ENCODE results near the gene OR51V1.

The OR51V1 gene

DNA sequence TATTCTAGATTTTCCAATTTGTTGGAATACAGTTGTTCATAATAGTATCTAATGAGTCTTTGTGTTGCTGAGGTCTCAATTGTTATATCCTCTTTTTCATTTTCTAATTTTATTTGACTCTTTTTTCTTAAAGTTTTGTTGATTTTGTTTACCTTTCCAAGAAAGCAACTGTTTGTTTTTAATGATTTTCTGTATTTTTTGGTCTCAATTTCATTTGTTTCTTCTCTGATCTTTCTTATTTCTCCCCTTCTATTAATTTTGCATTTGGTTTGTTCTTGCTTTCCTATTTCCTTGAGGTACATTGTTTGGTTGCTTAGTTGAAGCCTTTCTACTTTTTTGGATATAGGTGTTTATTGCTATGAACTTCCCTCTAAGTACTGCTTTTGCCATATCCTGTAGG lies 40.7 kb downstream of the OR51V1 start:
- Histone ChIP-seq H3K9ac (ENCODE audit: low read depth, low read length) (no peak overlapping the region), H3K4me3 (ENCODE audit: low read depth, low read length) (no peak overlapping the region), H3K27me3 (ENCODE audit: control insufficient read depth, insufficient read depth, low read length) (no peaks in the 10 kb centered on the region)

DNA sequence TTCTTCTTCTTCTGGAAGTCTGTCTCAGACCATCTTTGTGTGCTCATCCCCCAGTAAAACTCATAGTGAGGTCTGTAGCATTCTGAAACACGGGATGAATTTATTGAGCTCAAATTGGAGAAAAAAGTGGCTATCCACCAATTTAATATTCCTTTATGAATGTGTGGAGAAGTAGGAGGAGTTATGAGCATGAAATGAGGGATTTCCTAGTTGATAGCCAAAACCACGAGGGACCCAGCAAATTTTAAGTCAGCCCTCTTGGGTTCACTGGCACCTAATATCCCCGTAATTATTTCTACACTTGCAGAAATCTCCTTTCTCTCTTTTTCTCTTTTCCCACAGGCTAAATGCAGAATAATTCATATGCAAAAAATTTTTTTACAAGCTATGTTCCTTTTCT lies 45.8 kb downstream of the OR51V1 start, which contains the start of gene OR52A1:
Gene OR52A1, minus strand, starts transcription at position 101 of the 400 bp plus-strand sequence. CDS start 2,388 bp downstream, outside the sequence.
- H3K9ac ChIP-seq (ENCODE audit: low read depth, low read length), result no peak within 1 kb of the TSS
- no peak within 1 kb of the TSS for H3K4me3 ChIP-seq (ENCODE audit: low read depth, low read length)
- H3K9me3 ChIP-seq (ENCODE audit: control insufficient read depth, insufficient read depth, low read length), result no peaks in the 10 kb centered on the region
- H3K4me1 ChIP-seq (ENCODE audit: control insufficient read depth, insufficient read depth, low read length), result no peaks in the 10 kb centered on the region
- no peaks in the 10 kb centered on the region for H3K36me3 ChIP-seq (ENCODE audit: control insufficient read depth, insufficient read depth, low read length)
- no peaks in the 10 kb centered on the region for H3K27me3 ChIP-seq (ENCODE audit: control insufficient read depth, insufficient read depth, low read length)

More for the DNA sequence above, 40.7 kb downstream of the OR51V1 start:
- no peaks in the 10 kb centered on the region for H3K4me1 ChIP-seq (ENCODE audit: control insufficient read depth, insufficient read depth, low read length)
- H3K36me3 ChIP-seq (ENCODE audit: control insufficient read depth, insufficient read depth, low read length), result no peaks in the 10 kb centered on the region
- no peaks in the 10 kb centered on the region for H3K9me3 ChIP-seq (ENCODE audit: control insufficient read depth, insufficient read depth, low read length)

GRCh38 chr11:5153574-5154431 lies 46.7 kb downstream of the OR51V1 start:
- no peaks in the 10 kb centered on the region for H3K4me1 ChIP-seq (ENCODE audit: control insufficient read depth, insufficient read depth, low read length)
- no peak overlapping the region for H3K4me3 ChIP-seq (ENCODE audit: low read depth, low read length)
- no peaks in the 10 kb centered on the region for H3K9me3 ChIP-seq (ENCODE audit: control insufficient read depth, insufficient read depth, low read length)
- H3K9ac ChIP-seq (ENCODE audit: low read depth, low read length), result no peak overlapping the region
- H3K36me3 ChIP-seq (ENCODE audit: control insufficient read depth, insufficient read depth, low read length), result no peaks in the 10 kb centered on the region
- H3K27me3 ChIP-seq (ENCODE audit: control insufficient read depth, insufficient read depth, low read length), result no peaks in the 10 kb centered on the region

DNA sequence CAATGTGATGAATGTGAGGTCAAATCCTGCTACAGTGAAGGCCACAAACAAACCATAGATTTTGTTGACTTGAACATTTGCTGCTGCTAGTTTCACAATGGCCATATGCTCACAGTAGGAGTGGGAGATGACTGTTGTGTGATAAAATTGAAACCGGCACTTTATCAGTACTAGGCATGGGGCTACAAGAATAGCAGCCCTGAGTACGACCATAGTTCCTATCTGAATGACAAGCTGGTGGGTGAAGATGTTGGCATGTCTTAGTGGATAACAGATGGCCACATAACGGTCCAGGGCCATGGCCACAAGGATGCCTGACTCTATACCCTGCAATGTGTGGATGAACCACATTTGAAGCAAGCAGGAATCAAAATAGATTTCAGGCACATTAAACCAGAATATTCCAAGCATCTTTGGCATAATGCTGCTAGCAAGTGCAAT lies 48.7 kb downstream of the OR51V1 start:
- Histone ChIP-seq H3K4me3 (ENCODE audit: low read depth, low read length) (no peak overlapping the region), H3K27me3 (ENCODE audit: control insufficient read depth, insufficient read depth, low read length) (no peaks in the 10 kb centered on the region), H3K9me3 (ENCODE audit: control insufficient read depth, insufficient read depth, low read length) (no peaks in the 10 kb centered on the region), H3K36me3 (ENCODE audit: control insufficient read depth, insufficient read depth, low read length) (no peaks in the 10 kb centered on the region), H3K9ac (ENCODE audit: low read depth, low read length) (no peak overlapping the region), H3K4me1 (ENCODE audit: control insufficient read depth, insufficient read depth, low read length) (no peaks in the 10 kb centered on the region)

Measured in iPS-15b (cell line).